ENCODE results near the gene TRAF3IP1. TPM values are rescaled to one million over a fixed set of nuclear protein-coding genes. Genes with fewer than 3 reads are reported as not detected.
"Not testable (repeated sequence)": the region's sequence is repeated elsewhere in the genome, so short reads cannot be mapped to it uniquely, and the experiment has no call there.

Gene TRAF3IP1
- total RNA-seq, 1 donor from 2014 or later, result 11.2 TPM

GRCh38 chr2:238370823-238371372 lies 50.6 kb downstream of the TRAF3IP1 start:
- no peaks in the 10 kb centered on the region for H3K27me3 ChIP-seq
- no peak overlapping the region for H3K27ac Mint-ChIP-seq
- no peaks in the 10 kb centered on the region for H3K9me3 ChIP-seq (ENCODE audit: low read depth)
- H3K4me2 ChIP-seq, result no peak overlapping the region
- no peaks in the 10 kb centered on the region for H3K79me2 ChIP-seq (ENCODE audit: low read depth)
- no peaks in the 10 kb centered on the region for H3K36me3 ChIP-seq
- peaks cover 3% of the 10 kb centered on the region for H3K27me3 Mint-ChIP-seq (ENCODE audit: insufficient read depth, low read depth)
- no peak overlapping the region for H3K4me3 ChIP-seq
- no peak overlapping the region for H3K27ac ChIP-seq
- DNase-seq (ENCODE audit: low spot score), result peak; percentile 76
- H2AFZ ChIP-seq (replicated peaks), result no peak overlapping the region
- H3K36me3 Mint-ChIP-seq, result peaks cover 4% of the 10 kb centered on the region
- H4K20me1 ChIP-seq (ENCODE audit: low read depth), result peaks cover 3% of the 10 kb centered on the region
- H3K9ac ChIP-seq, result no peak overlapping the region
- no peaks in the 10 kb centered on the region for H3K4me1 ChIP-seq
- H3K9me3 Mint-ChIP-seq, result peaks cover 14% of the 10 kb centered on the region
- H3K4me3 Mint-ChIP-seq, result no peak overlapping the region
- peak; percentile 76 for TF ChIP-seq CTCF (IDR thresholded peaks at IDR 0.05)
- no peak for TF ChIP-seq EZH2phosphoT487 (IDR thresholded peaks at IDR 0.05)
- peaks cover 3% of the 10 kb centered on the region for H3K4me1 Mint-ChIP-seq
- H3F3A ChIP-seq (ENCODE audit: low read depth), result peaks cover 9% of the 10 kb centered on the region

GRCh38 chr2:238372277-238372676 lies 52.0 kb downstream of the TRAF3IP1 start:
- not testable (repeated sequence) for DNase-seq (ENCODE audit: low spot score); H3F3A ChIP-seq (ENCODE audit: low read depth); H3K4me3 ChIP-seq; H3K79me2 ChIP-seq (ENCODE audit: low read depth); H3K36me3 ChIP-seq; H3K4me1 Mint-ChIP-seq; H2AFZ ChIP-seq (replicated peaks); H3K27me3 ChIP-seq; H3K27me3 Mint-ChIP-seq (ENCODE audit: insufficient read depth, low read depth); H3K27ac Mint-ChIP-seq; H3K9me3 ChIP-seq (ENCODE audit: low read depth); H3K9ac ChIP-seq; H3K36me3 Mint-ChIP-seq; H4K20me1 ChIP-seq (ENCODE audit: low read depth); H3K4me1 ChIP-seq; H3K27ac ChIP-seq; H3K4me2 ChIP-seq; H3K4me3 Mint-ChIP-seq
- peaks cover 14% of the 10 kb centered on the region for H3K9me3 Mint-ChIP-seq

- Mint-ChIP-seq H3K9me3 (peaks cover 14% of the 10 kb centered on the region), H3K4me3 (no peak overlapping the region), H3K27ac (peak overlapping the region; percentile 60), H3K4me1 (peaks cover 22% of the 10 kb centered on the region), H3K36me3 (peaks cover 14% of the 10 kb centered on the region), H3K27me3 (ENCODE audit: insufficient read depth, low read depth) (peaks cover 5% of the 10 kb centered on the region)
- H3K4me2 ChIP-seq, result no peak overlapping the region
- no peaks in the 10 kb centered on the region for H3K9me3 ChIP-seq (ENCODE audit: low read depth)
- no peak overlapping the region for H3K9ac ChIP-seq
- no peaks in the 10 kb centered on the region for H3F3A ChIP-seq (ENCODE audit: low read depth)
- no peaks in the 10 kb centered on the region for H3K79me2 ChIP-seq (ENCODE audit: low read depth)
- TF ChIP-seq EZH2phosphoT487 (IDR thresholded peaks at IDR 0.05), result no peak
- no peak for TF ChIP-seq CTCF (IDR thresholded peaks at IDR 0.05)
- TF ChIP-seq EZH2 (IDR thresholded peaks at IDR 0.05), result no peak
- no peaks in the 10 kb centered on the region for H3K4me1 ChIP-seq
- DNase-seq (ENCODE audit: low spot score), result no peak
- no peak overlapping the region for H2AFZ ChIP-seq (replicated peaks)
- no peaks in the 10 kb centered on the region for H4K20me1 ChIP-seq (ENCODE audit: low read depth)
- no peak overlapping the region for H3K4me3 ChIP-seq
- H3K27me3 ChIP-seq, result no peaks in the 10 kb centered on the region
- no peak overlapping the region for H3K27ac ChIP-seq
- no peaks in the 10 kb centered on the region for H3K36me3 ChIP-seq
Observed at GRCh38 chr2:238376884-238377391, 56.6 kb downstream of the TRAF3IP1 start.

GRCh38 chr2:238378230-238379095 lies 58.1 kb downstream of the TRAF3IP1 start:
- H3K4me2 ChIP-seq, result no peak overlapping the region
- peak overlapping the region; percentile 90 for H3K27ac Mint-ChIP-seq
- H3K27ac ChIP-seq, result no peak overlapping the region

More at GRCh38 chr2:238378230-238379095, 58.1 kb downstream of the TRAF3IP1 start:
- Histone ChIP-seq H3K36me3 (no peaks in the 10 kb centered on the region), H3K27me3 (no peaks in the 10 kb centered on the region), H3K4me3 (no peak overlapping the region), H3K79me2 (ENCODE audit: low read depth) (no peaks in the 10 kb centered on the region), H3K9me3 (ENCODE audit: low read depth) (no peaks in the 10 kb centered on the region), H3F3A (ENCODE audit: low read depth) (no peaks in the 10 kb centered on the region), H2AFZ (replicated peaks) (no peak overlapping the region), H3K9ac (no peak overlapping the region), H3K4me1 (no peaks in the 10 kb centered on the region), H4K20me1 (ENCODE audit: low read depth) (no peaks in the 10 kb centered on the region)
- H3K9me3 Mint-ChIP-seq, result peaks cover 8% of the 10 kb centered on the region
- peaks cover 24% of the 10 kb centered on the region for H3K36me3 Mint-ChIP-seq
- no peak for TF ChIP-seq CTCF (IDR thresholded peaks at IDR 0.05)
- no peak for TF ChIP-seq EZH2phosphoT487 (IDR thresholded peaks at IDR 0.05)
- TF ChIP-seq EZH2 (IDR thresholded peaks at IDR 0.05), result no peak
- DNase-seq (ENCODE audit: low spot score), result no peak
- peaks cover 22% of the 10 kb centered on the region for H3K4me1 Mint-ChIP-seq
- peaks cover 5% of the 10 kb centered on the region for H3K27me3 Mint-ChIP-seq (ENCODE audit: insufficient read depth, low read depth)
- H3K4me3 Mint-ChIP-seq, result no peak overlapping the region
